NCI-H2107 treated with DMSO at 0.1 percent for 48 hours (cell line): ENCODE data around the gene ATF4.
A peak's percentile ranks its signal among the peaks of the same experiment; 100 is the strongest.

Experiments used
- DNase-seq: peaks from one replicate; lab custom pipeline; 2025; ENCODE audit not compliant: unreplicated experiment; lab: John Stamatoyannopoulos, UW

Gene ATF4, protein sequence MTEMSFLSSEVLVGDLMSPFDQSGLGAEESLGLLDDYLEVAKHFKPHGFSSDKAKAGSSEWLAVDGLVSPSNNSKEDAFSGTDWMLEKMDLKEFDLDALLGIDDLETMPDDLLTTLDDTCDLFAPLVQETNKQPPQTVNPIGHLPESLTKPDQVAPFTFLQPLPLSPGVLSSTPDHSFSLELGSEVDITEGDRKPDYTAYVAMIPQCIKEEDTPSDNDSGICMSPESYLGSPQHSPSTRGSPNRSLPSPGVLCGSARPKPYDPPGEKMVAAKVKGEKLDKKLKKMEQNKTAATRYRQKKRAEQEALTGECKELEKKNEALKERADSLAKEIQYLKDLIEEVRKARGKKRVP

GRCh38 chr22:39520226-39521105 lies at the start of gene ATF4:
ATF4 (plus strand) TSS chr22:39520562; CDS start chr22:39521446, 884 bp downstream.
- DNase-seq, result no peak

GRCh38 chr22:39471381-39472141 lies 48.8 kb upstream of the ATF4 start:
- DNase-seq, result no peak

GRCh38 chr22:39472570-39473556 lies 47.5 kb upstream of the ATF4 start:
- peak; percentile 23 for DNase-seq

DNA sequence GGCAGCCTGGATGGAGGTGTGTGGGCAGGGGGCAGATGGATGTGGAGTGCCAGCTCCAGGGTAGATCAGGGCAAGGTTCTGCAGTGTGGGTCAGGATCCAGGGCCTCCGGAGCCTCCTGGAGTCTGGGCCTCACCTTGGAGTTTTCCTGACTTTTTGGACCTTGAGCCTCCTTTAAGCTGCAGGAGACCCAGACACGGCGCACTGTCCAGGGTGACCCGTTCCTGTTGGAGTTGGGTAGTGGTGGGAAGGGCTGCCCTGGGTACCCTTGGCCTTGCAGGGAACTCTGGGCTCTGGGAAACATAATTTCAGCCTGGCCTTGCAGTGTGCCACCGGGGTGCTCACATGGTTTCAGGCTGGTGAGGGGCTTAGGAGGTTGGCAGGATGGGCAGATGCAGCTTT lies 46.5 kb upstream of the ATF4 start:
- DNase-seq, result no peak

DNA sequence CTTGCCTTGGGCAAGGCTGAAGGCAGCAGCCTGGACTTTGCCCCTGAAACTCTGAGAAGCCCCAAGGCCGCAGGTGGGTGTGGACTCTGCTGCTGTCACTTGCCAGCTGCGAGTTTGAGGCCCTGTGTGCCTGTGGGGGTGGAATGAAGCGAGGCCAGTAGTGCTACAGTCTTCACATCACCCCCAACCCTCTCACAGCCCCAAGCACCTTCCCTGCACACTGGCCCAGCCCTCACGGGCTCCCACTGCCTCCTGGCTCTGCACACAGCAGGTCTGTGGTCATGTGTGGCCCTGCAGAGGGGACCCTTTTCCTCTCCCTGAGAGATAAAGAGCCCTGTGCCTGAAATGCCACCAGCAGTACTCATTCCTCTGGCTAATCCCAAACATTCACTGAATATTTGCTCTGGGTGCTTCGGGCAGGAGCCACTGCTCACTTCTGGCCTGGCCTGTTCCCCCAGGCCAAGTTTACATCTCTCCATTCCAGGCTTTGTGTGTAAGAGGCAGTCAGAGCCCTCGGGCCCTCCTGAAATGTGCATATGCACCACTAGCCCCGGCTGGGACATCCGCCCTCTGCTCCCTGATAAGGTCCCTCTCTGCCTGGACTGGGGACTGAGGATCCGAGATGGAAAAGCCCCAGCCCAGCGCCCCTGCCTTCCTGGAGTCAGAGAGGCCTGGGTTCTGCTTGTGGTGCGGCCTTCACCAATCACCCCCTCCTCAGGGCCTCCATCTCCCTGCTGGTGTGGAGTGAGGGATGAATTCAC lies 45.8 kb upstream of the ATF4 start:
- DNase-seq, result no peak

DNA sequence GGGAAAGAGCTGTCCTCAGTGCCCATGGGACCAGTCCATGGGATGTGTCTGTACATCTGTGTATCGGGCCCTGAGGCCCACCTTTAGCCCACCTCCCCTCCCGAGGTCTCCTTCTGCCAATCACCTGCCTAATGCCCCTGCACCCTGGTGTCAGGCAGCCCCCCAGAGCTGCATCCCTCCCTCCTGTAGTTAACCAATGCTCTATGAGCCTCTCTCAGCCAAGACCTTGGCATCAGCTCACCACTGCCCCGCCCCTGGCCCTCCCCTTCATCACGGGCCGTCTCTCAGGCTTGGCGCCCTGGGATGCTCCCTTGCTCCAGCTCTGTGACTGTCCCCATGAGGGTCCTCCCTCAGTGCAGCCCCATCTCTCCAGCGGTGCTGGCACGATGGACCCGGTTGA lies 45.0 kb upstream of the ATF4 start:
- no peak for DNase-seq

GRCh38 chr22:39475902-39476301 lies 44.5 kb upstream of the ATF4 start:
- DNase-seq, result no peak

- DNase-seq, result no peak
These were observed 43.7 kb upstream of the ATF4 start for GRCh38 chr22:39476664-39477063.

DNA sequence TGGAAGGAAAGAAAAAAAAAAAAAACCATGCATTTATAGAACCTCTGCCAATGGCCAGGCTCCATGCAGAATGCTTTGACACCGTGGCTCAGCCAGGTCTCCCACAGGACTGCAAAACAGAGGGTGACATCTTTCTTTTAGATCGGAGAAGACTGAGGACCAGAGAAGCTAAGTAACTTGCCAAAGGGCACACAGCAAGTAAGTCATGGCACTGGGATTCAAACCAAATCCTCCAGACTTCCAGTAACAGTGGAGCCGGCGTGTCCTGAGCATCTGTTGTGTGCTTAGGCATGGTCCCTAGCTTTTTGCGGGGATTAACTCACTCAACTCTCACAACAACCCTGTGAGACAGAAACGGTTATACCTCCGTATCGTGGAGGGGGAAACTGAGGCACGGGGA lies 42.8 kb upstream of the ATF4 start:
- no peak for DNase-seq

- no peak for DNase-seq
These were observed 41.9 kb upstream of the ATF4 start for GRCh38 chr22:39478441-39478850.

- DNase-seq, result no peak
These were observed 41.1 kb upstream of the ATF4 start for GRCh38 chr22:39479254-39479653.

DNA sequence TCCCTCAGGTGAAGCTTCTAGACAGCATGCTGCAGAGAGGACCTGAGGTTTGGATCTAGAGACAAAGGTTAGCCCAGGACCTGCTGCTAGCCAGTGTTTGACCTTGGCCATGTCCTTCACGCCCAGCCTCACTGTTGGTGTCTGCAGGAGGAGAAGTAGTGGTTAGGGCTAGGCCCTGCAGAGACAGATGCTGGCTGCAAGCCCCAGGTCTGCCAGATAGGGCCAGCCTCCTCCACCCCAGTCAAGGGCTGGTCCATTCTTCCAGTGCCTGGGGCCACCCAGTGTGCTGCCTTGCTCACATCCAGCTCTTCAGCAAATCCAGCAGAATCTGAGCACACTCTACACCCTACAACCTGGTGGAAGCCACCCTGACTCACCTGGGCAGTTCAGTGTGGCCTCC lies 39.8 kb upstream of the ATF4 start:
- no peak for DNase-seq

DNA sequence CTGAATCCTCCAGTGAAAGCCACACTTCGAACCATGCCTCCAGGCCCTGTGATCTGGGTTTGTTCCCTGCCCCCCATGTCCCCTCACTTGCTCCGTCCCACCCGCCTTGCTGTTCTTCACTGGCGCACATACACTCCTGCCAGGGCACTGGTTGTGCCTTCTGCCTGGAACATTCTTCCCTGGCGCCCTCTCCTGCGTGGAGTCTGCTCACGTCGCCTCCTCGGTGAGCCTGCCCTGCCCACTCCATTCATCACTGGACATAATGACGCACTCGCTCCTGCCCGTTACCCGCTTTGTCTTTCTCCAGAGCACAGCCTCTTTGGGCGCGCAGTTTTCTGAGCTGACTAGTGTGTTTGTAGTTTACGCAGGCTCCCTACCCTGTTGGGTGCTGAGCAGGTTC lies 39.3 kb upstream of the ATF4 start:
- no peak for DNase-seq

DNA sequence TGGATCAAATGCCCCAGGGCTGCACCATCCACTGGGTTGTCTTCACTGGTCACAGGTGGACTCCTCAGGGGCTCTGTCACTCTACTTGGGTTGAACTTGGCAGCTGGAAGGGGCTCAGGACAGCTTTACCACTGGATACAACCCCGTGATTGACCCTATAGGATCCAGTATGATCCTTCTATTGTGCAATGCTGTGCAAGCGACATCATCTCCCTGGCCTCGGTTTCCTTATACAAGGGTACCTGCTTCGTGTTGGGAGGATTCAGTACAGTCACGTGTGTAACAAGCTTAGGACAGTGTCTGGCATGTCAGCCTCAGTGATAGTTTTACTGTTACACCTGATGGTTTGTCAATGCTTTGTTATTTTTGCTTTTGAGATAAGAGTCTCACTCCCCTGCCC lies 38.8 kb upstream of the ATF4 start:
- no peak for DNase-seq

DNA sequence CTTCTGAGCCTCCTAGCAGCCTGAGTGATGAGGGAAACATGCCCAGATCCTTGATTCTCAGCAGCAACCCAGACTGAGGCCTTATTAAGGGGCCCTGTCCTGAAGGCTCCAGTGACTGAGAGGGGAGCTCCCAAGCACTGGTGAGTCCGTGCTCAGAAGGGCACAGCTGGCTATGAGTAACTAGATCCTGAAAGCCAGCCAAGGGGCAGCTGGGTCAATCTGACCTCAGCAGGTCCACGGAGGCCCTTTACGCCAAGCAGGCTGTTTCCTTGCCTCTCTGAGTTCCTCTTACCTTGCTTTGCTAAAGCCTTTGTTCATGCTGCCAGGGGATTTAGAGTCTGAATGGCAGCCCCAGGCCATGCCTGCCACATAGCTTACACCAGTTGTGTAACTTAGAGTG lies 37.6 kb upstream of the ATF4 start:
- DNase-seq, result no peak

GRCh38 chr22:39486951-39487825 lies 33.2 kb upstream of the ATF4 start:
- DNase-seq, result no peak

- no peak for DNase-seq
These were observed 32.4 kb upstream of the ATF4 start for GRCh38 chr22:39487826-39488520.

DNA sequence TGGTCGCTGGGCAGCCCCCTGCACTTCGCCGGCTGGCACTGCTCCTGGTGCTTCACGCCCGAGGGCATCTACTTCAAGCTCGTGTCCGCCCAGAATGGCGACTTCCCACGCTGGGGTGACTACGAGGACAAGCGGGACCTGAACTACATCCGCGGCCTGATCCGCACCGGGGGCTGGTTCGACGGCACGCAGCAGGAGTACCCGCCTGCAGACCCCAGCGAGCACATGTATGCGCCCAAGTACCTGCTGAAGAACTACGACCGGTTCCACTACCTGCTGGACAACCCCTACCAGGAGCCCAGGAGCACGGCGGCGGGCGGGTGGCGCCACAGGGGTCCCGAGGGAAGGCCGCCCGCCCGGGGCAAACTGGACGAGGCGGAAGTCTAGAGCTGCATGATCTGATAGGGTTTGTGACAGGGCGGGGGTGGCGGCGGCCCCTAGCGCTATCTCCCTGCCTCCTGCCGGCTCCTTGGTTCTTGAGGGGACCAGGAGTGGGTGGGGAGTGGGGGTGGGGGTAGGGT lies 31.7 kb upstream of the ATF4 start:
- DNase-seq, result no peak
